GM12892 (cell line): ENCODE results near the gene PGLYRP3.
A peak's percentile ranks its signal among the peaks of the same experiment; 100 is the strongest.

Experiments
- DNase-seq: peaks from one replicate; pipeline ENCODE4 v3.0.0; 2011; ENCODE audit not compliant: insufficient read length
- FAIRE-seq: peaks from 2 replicates; lab custom pipeline; 2011; peaks lifted over from hg19 to GRCh38; lab: Jason Lieb, UNC
- POLR2A ChIP-seq: IDR thresholded peaks from 2 replicates; pipeline ENCODE4 v1.6.1; 2011; ENCODE audit warnings: low read depth, low read length, control low read depth
- POLR2AphosphoS5 ChIP-seq: IDR thresholded peaks from 2 replicates; pipeline ENCODE4 v1.6.1; 2011; ENCODE audit warnings: low read depth, low read length, control low read depth
- TAF1 ChIP-seq: IDR thresholded peaks from 2 replicates; pipeline ENCODE4 v1.6.1; 2011; ENCODE audit warnings: low read depth, mild to moderate bottlenecking, control low read depth, low read length, borderline replicate concordance

PGLYRP3 gene

GRCh38 chr1:153271711-153272110 lies 41.0 kb downstream of the PGLYRP3 start:
- no peak for DNase-seq
- TF ChIP-seq TAF1 (no peak), POLR2A (no peak), POLR2AphosphoS5 (no peak)
- FAIRE-seq: no peak

- TF ChIP-seq POLR2A (no peak), POLR2AphosphoS5 (no peak), TAF1 (no peak)
- DNase-seq (no peak), FAIRE-seq (no peak)
Observed at GRCh38 chr1:153265457-153265856, 47.3 kb downstream of the PGLYRP3 start.

GRCh38 chr1:153262462-153263157 lies 50.1 kb downstream of the PGLYRP3 start:
- peak; percentile 46 for FAIRE-seq
- TF ChIP-seq TAF1: no peak
- no peak for TF ChIP-seq POLR2A
- no peak for TF ChIP-seq POLR2AphosphoS5
- DNase-seq: peak; percentile 19

- FAIRE-seq: no peak
- TF ChIP-seq POLR2AphosphoS5: no peak
- no peak for TF ChIP-seq TAF1
- TF ChIP-seq POLR2A: no peak
- no peak for DNase-seq
Observed at GRCh38 chr1:153262070-153262366, 50.7 kb downstream of the PGLYRP3 start.

GRCh38 chr1:153261281-153262069 lies 51.3 kb downstream of the PGLYRP3 start:
- TF ChIP-seq POLR2AphosphoS5 (no peak), POLR2A (no peak), TAF1 (no peak)
- peak; percentile 88 for FAIRE-seq
- peak; percentile 20 for DNase-seq

GRCh38 chr1:153260585-153261280 lies 52.0 kb downstream of the PGLYRP3 start:
- no peak for TF ChIP-seq TAF1
- TF ChIP-seq POLR2AphosphoS5: no peak
- no peak for TF ChIP-seq POLR2A
- no peak for FAIRE-seq
- no peak for DNase-seq

- TF ChIP-seq TAF1 (no peak), POLR2A (no peak), POLR2AphosphoS5 (no peak)
- no peak for DNase-seq
- FAIRE-seq: no peak
Observed at GRCh38 chr1:153259387-153259786, 53.4 kb downstream of the PGLYRP3 start, which contains the start of gene LORICRIN. LORICRIN (plus strand) TSS chr1:153259687; CDS start chr1:153260950, 1,263 bp downstream.

GRCh38 chr1:153253693-153254092 lies 59.1 kb downstream of the PGLYRP3 start:
- no peak for TF ChIP-seq TAF1
- DNase-seq: no peak
- no peak for FAIRE-seq

- TF ChIP-seq TAF1 (no peak), POLR2AphosphoS5 (no peak), POLR2A (no peak)
- no peak for DNase-seq
- FAIRE-seq: no peak
Observed at GRCh38 chr1:153253076-153253475, 59.7 kb downstream of the PGLYRP3 start.

- no peak for TF ChIP-seq TAF1
- no peak for TF ChIP-seq POLR2A
- no peak for TF ChIP-seq POLR2AphosphoS5
- no peak for DNase-seq
- FAIRE-seq: no peak
Observed at GRCh38 chr1:153251988-153252387, 60.8 kb downstream of the PGLYRP3 start.

- TF ChIP-seq POLR2A: no peak
- TF ChIP-seq TAF1: no peak
- no peak for TF ChIP-seq POLR2AphosphoS5
- FAIRE-seq (no peak), DNase-seq (no peak)
Observed at GRCh38 chr1:153251562-153251961, 61.2 kb downstream of the PGLYRP3 start.

- DNase-seq: no peak
- TF ChIP-seq POLR2A: no peak
- TF ChIP-seq POLR2AphosphoS5: no peak
- no peak for TF ChIP-seq TAF1
- FAIRE-seq: no peak
Observed at GRCh38 chr1:153251087-153251486, 61.7 kb downstream of the PGLYRP3 start.
